Thoracic aorta (tissue), 2 donors: ENCODE results near the gene IL20RA. TPM values are rescaled to one million over a fixed set of nuclear protein-coding genes. Genes with fewer than 3 reads are reported as not detected.

Experiments
- ATAC-seq: fragments of 150-250 bp; one replicate; pipeline ENCODE4 v1.8.0; 2017; ENCODE audit warnings: low read depth; ENCODE audit not compliant: insufficient number of reproducible peaks, low FRiP score
- DNase-seq: peaks from one replicate; pipeline ENCODE4 v3.0.0-alpha.2; 2020; ENCODE audit warnings: low spot score
- H3K27ac ChIP-seq, 2 donors: fragments of 200-600 bp; sonication (generic); 1 replicate in 1 of 2; 2 replicates in 1 of 2; pipeline ENCODE4 v1.5.1; 2016; ENCODE audit warnings: mild to moderate bottlenecking in 2 of 2, moderate library complexity in 2 of 2
- H3K27me3 ChIP-seq: fragments of 200-600 bp; sonication (generic); replicated peaks from 2 replicates; pipeline ENCODE4 v1.6.0; 2016; ENCODE audit warnings: mild to moderate bottlenecking; ENCODE audit not compliant: insufficient read depth
- H3K36me3 ChIP-seq: fragments of 200-600 bp; sonication (generic); one replicate; pipeline ENCODE4 v1.5.1; 2016
- H3K4me1 ChIP-seq, 2 donors: fragments of 200-600 bp; sonication (generic); 1 replicate in 1 of 2; 2 replicates in 1 of 2; pipeline versions ENCODE4 v1.5.1 to v1.6.0; 2016; ENCODE audit warnings: low read depth in 2 of 2, mild to moderate bottlenecking in 1 of 2; ENCODE audit not compliant: control insufficient read depth in 1 of 2
- H3K4me3 ChIP-seq: fragments of 200-600 bp; sonication (generic); 2 replicates; pipeline ENCODE4 v1.5.1; 2016; ENCODE audit warnings: mild to moderate bottlenecking
- H3K9me3 ChIP-seq: fragments of 200-600 bp; sonication (generic); 2 replicates; pipeline ENCODE4 v1.5.1; 2016
- CTCF ChIP-seq: fragments of 200-600 bp; sonication (generic); IDR thresholded peaks from one replicate; pipeline ENCODE4 v1.5.1; 2019; ENCODE audit warnings: antibody characterized with exemption
- total RNA-seq, 2 donors: library from RNA; depleted of rRNA; stranded (reverse); fragments of >200 nt; gene quantifications; one replicate each; pipeline versions ENCODE4 v1.1.0 to v1.2.3, GENCODE V29; 2016

Gene IL20RA
- total RNA-seq, 2 donors from 2014 or later = 0.54 to 1.2 TPM

GRCh38 chr6:137086031-137086430, 41.3 kb upstream of the IL20RA start:
- Histone ChIP-seq H3K36me3 (no peaks in the 10 kb centered on the region), H3K27ac (no peak overlapping the region), H3K9me3 (no peaks in the 10 kb centered on the region), H3K27me3 (no peaks in the 10 kb centered on the region), H3K4me3 (no peak overlapping the region), H3K4me1 (no peaks in the 10 kb centered on the region)
- DNase-seq (no peak), ATAC-seq (no peak)
- no peak for TF ChIP-seq CTCF

- Histone ChIP-seq H3K4me1 (no peaks in the 10 kb centered on the region), H3K9me3 (no peaks in the 10 kb centered on the region), H3K27me3 (no peaks in the 10 kb centered on the region), H3K27ac (no peak overlapping the region), H3K36me3 (no peaks in the 10 kb centered on the region), H3K4me3 (no peak overlapping the region)
- DNase-seq = no peak
- TF ChIP-seq CTCF = no peak
- no peak for ATAC-seq
These were observed 40.3 kb upstream of the IL20RA start for GRCh38 chr6:137084865-137085617.

- no peaks in the 10 kb centered on the region for H3K9me3 ChIP-seq
- H3K4me1 ChIP-seq = no peaks in the 10 kb centered on the region
- H3K27me3 ChIP-seq = no peaks in the 10 kb centered on the region
- DNase-seq (no peak), ATAC-seq (no peak)
- no peaks in the 10 kb centered on the region for H3K36me3 ChIP-seq
- no peak overlapping the region for H3K27ac ChIP-seq
- no peak for TF ChIP-seq CTCF
- H3K4me3 ChIP-seq = no peak overlapping the region
These were observed 39.3 kb upstream of the IL20RA start for GRCh38 chr6:137084090-137084489.

- H3K36me3 ChIP-seq = no peaks in the 10 kb centered on the region
- no peak overlapping the region for H3K27ac ChIP-seq
- DNase-seq (no peak), ATAC-seq (no peak)
- no peak for TF ChIP-seq CTCF
- no peaks in the 10 kb centered on the region for H3K27me3 ChIP-seq
- H3K4me1 ChIP-seq = no peaks in the 10 kb centered on the region
- no peak overlapping the region for H3K4me3 ChIP-seq
- no peaks in the 10 kb centered on the region for H3K9me3 ChIP-seq
These were observed 37.2 kb upstream of the IL20RA start for GRCh38 chr6:137081997-137082396.

GRCh38 chr6:137080711-137081110, 35.9 kb upstream of the IL20RA start:
- no peaks in the 10 kb centered on the region for H3K27me3 ChIP-seq
- no peak overlapping the region for H3K4me3 ChIP-seq
- no peak for TF ChIP-seq CTCF
- no peaks in the 10 kb centered on the region for H3K36me3 ChIP-seq
- ATAC-seq (no peak), DNase-seq (no peak)
- H3K27ac ChIP-seq = no peak overlapping the region
- H3K9me3 ChIP-seq = no peaks in the 10 kb centered on the region
- H3K4me1 ChIP-seq = no peaks in the 10 kb centered on the region
